ENCODE measurements around the gene RTN4RL2. TPM values are rescaled to one million over a fixed set of nuclear protein-coding genes. Genes with fewer than 3 reads are reported as not detected.

The RTN4RL2 gene
- total RNA-seq, 4 donors from 2014 or later = 0.20 to 1.5 (median 0.42) TPM; not detected in 1

DNA sequence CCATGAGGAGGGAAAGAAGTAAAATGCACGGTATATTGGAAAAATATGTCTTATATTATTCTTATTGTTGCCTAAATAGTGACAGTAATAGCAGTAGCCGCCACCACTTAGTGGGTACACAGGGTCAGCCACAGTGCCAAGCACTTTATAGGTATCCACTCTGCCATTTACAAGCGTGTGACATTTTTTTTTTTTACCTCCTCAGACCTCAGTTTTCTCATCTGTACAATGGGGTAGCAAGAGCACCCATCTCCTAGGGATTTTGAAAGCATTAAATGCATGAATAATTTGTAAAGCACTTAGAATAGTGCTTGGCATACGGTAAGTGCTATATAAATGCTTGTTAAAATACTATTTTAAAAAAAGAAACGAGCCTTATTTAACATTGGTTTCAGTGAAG lies 8.9 kb downstream of the RTN4RL2 start:
- Histone ChIP-seq H3K4me1 (no peaks in the 10 kb centered on the region), H3K27ac (no peak overlapping the region), H3K4me3 (no peak overlapping the region), H3K27me3 (peaks cover 0 to 27% of the 10 kb centered on the region in 2 donors), H3K36me3 (peaks cover 0 to 6% (median 0%) of the 10 kb centered on the region in 3 donors), H3K9me3 (no peaks in the 10 kb centered on the region)
- DNase-seq (ENCODE audit: low spot score in 2 of 2) = no peak
- 79 to 87% methylated on average over 5 of the region's 5 CpGs for WGBS, 2 donors
- TF ChIP-seq EP300 (IDR thresholded peaks at IDR 0.05) = no peak
- TF ChIP-seq, protein P1, sequence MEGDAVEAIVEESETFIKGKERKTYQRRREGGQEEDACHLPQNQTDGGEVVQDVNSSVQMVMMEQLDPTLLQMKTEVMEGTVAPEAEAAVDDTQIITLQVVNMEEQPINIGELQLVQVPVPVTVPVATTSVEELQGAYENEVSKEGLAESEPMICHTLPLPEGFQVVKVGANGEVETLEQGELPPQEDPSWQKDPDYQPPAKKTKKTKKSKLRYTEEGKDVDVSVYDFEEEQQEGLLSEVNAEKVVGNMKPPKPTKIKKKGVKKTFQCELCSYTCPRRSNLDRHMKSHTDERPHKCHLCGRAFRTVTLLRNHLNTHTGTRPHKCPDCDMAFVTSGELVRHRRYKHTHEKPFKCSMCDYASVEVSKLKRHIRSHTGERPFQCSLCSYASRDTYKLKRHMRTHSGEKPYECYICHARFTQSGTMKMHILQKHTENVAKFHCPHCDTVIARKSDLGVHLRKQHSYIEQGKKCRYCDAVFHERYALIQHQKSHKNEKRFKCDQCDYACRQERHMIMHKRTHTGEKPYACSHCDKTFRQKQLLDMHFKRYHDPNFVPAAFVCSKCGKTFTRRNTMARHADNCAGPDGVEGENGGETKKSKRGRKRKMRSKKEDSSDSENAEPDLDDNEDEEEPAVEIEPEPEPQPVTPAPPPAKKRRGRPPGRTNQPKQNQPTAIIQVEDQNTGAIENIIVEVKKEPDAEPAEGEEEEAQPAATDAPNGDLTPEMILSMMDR (IDR thresholded peaks at IDR 0.05) = no peak
- no peak for TF ChIP-seq POLR2A (IDR thresholded peaks at IDR 0.05)

DNA sequence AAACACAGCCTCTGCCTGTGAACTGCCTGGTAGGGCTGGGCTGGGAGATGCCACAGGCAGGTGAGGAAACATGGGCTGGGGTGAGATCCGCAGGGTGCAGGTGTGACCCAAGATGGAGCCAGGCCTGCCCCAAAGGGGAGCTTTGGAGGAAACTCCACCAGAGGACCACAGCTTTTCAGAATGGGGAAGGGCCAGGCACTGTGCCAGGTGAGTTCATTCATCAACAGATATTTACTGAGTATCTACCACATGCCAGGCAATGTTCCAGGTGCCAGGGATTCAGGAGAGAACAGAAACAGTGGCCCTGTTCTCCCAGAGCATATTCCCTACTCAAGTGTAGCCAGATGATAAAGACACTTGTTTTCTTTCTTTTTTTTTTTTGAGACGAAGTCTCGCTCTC lies 11.2 kb downstream of the RTN4RL2 start:
- H3K36me3 ChIP-seq = peaks cover 0 to 6% (median 0%) of the 10 kb centered on the region in 3 donors
- no peaks in the 10 kb centered on the region for H3K9me3 ChIP-seq
- 89 to 92% methylated on average over 3 of the region's 3 CpGs for WGBS, 2 donors
- no peak overlapping the region for H3K4me3 ChIP-seq
- H3K4me1 ChIP-seq = peaks cover 0 to 9% (median 6%) of the 10 kb centered on the region in 4 donors
- TF ChIP-seq, protein P1 (IDR thresholded peaks at IDR 0.05) = no peak
- TF ChIP-seq EP300 (IDR thresholded peaks at IDR 0.05) (no peak), POLR2A (IDR thresholded peaks at IDR 0.05) (no peak)
- H3K27ac ChIP-seq = no peak overlapping the region
- no peak for DNase-seq (ENCODE audit: low spot score in 2 of 2)
- H3K27me3 ChIP-seq = peaks cover 0 to 47% of the 10 kb centered on the region in 2 donors

DNA sequence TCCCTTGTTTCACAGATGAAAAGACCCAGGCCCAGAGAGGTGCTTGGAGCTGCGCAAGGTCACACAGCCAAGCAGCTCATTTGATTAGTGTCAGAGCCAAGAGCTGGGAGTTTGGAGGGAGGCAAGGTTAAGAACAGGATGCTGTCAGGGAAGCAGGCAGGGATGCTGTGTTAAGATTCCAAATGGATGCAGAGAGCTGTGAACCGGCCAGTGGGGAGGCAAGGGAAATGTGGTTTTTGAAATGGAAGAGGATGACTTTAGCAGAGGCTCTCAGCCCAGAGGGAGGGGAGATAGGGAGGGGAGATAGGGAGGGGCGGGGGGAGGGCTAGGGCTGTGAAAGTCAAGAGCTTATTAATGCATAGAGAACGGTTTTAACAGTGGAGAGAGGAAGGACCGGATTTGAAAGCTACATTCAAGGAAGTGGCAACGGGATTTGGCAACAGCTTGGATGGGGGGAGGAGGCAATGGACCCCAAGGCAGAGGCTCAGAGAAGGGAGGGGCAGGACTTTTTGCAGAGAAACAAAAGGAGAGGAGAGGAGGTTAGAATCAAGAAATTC lies 13.0 kb downstream of the RTN4RL2 start:
- no peak overlapping the region for H3K4me3 ChIP-seq
- H3K36me3 ChIP-seq = no peaks in the 10 kb centered on the region
- peaks cover 0 to 15% (median 8%) of the 10 kb centered on the region in 4 donors for H3K4me1 ChIP-seq
- no peaks in the 10 kb centered on the region for H3K9me3 ChIP-seq
- DNase-seq (ENCODE audit: low spot score in 2 of 2) = no peak
- no peak overlapping the region for H3K27ac ChIP-seq
- H3K27me3 ChIP-seq = peaks cover 0 to 60% of the 10 kb centered on the region in 2 donors
- WGBS, 2 donors = 47 to 51% methylated on average over 6 of the region's 6 CpGs
- TF ChIP-seq, protein P1 (IDR thresholded peaks at IDR 0.05) = no peak
- TF ChIP-seq EP300 (IDR thresholded peaks at IDR 0.05) (no peak), POLR2A (IDR thresholded peaks at IDR 0.05) (no peak)

DNA sequence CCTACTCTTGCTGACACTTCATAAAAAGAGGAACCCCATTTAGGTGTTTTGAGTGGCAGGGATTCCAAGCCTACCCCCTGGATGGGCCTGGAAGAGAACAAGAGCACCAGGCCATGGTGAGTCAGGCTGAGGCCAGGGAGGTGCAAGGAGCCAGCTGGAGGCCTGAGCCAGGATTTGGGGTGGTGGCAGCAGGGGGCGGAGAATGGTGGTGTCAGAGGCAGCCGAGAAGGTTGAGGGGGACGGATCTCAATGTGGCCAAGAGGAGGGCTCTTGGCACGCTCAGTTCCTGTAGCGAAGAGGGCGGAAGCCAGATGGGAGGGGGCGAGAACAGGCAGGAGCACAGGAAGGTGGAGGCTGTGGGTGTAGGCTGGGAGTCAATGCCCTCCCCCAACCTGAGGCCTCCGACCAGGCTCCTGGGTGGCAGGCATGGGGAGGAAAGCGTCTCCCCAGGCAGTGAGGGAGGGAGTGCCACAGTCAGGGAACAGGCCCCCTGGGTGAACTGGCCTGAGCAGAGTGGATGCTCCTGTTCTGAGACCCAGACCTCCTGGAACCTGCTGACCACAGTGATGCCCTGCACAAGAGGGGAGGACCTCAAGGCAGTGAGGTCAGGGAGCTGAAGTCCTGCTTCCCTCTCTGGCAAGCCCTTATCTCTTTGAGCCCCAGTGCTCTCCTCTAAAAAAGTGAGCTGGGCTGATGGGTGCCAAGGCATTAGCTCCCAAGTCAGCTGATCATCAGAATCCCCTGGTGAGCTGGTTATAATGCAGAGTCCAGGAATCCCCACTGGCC lies 13.9 kb downstream of the RTN4RL2 start:
- Histone ChIP-seq H3K4me3 (no peak overlapping the region), H3K27ac (no peak overlapping the region), H3K9me3 (no peaks in the 10 kb centered on the region), H3K27me3 (peaks cover 0 to 65% of the 10 kb centered on the region in 2 donors), H3K36me3 (no peaks in the 10 kb centered on the region), H3K4me1 (peaks cover 0 to 15% (median 8%) of the 10 kb centered on the region in 4 donors)
- no peak for DNase-seq (ENCODE audit: low spot score in 2 of 2)
- no peak for TF ChIP-seq EP300 (IDR thresholded peaks at IDR 0.05)
- no peak for TF ChIP-seq POLR2A (IDR thresholded peaks at IDR 0.05)
- TF ChIP-seq, protein P1 (IDR thresholded peaks at IDR 0.05) = no peak
- WGBS, 2 donors = 60 to 63% methylated on average over 9 of the region's 9 CpGs

DNA sequence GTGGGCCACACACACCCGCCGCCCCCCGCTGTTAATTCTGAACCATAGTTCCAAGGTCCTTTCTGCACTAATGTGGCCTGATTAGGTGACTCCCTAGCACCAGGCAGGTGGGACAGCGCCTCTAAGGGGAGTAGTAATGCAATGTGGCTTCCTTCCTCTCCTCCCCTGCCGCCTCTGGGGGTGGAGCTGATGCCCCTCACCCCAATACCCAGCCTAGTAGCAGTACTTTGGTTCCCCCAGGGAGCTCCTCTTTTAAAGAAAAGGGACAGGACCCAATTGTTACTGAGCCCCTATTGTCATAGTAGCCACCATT lies 14.4 kb downstream of the RTN4RL2 start:
- Histone ChIP-seq H3K36me3 (no peaks in the 10 kb centered on the region), H3K27ac (no peak overlapping the region), H3K27me3 (peaks cover 0 to 69% of the 10 kb centered on the region in 2 donors), H3K4me3 (no peak overlapping the region), H3K4me1 (peaks cover 0 to 15% (median 8%) of the 10 kb centered on the region in 4 donors), H3K9me3 (no peaks in the 10 kb centered on the region)
- WGBS, 2 donors = 60 to 73% methylated on average over 4 to 5 of the region's 5 CpGs
- no peak for DNase-seq (ENCODE audit: low spot score in 2 of 2)
- TF ChIP-seq, protein P1 (IDR thresholded peaks at IDR 0.05) = no peak
- TF ChIP-seq EP300 (IDR thresholded peaks at IDR 0.05) (no peak), POLR2A (IDR thresholded peaks at IDR 0.05) (no peak)

Measured in tibial nerve (tissue), 4 donors.